Mucosa of rectum (tissue), 2 donors: ENCODE results near the gene LY9.
A peak's percentile ranks its signal among the peaks of the same experiment; 100 is the strongest.

Experiments used
- H3K27ac ChIP-seq, 2 donors: one replicate each; pipeline ENCODE4 v1.7.0; 2013; ENCODE audit warnings: inconsistent platforms in 2 of 2, low read depth in 2 of 2, low read length in 2 of 2
- H3K27me3 ChIP-seq, 2 donors: one replicate each; pipeline ENCODE4 v1.7.0; 2013; ENCODE audit warnings: low read length in 2 of 2; ENCODE audit not compliant: control insufficient read depth in 2 of 2, insufficient read depth in 2 of 2
- H3K36me3 ChIP-seq, 2 donors: one replicate each; pipeline ENCODE4 v1.7.0; 2013; ENCODE audit warnings: low read length in 2 of 2; ENCODE audit not compliant: control insufficient read depth in 2 of 2, insufficient read depth in 2 of 2
- H3K4me1 ChIP-seq, 2 donors: one replicate each; pipeline ENCODE4 v1.7.0; 2013; ENCODE audit warnings: low read length in 2 of 2, mild to moderate bottlenecking in 1 of 2; ENCODE audit not compliant: control insufficient read depth in 2 of 2, insufficient read depth in 2 of 2
- H3K4me3 ChIP-seq, 2 donors: one replicate each; pipeline ENCODE4 v1.7.0; 2013; ENCODE audit warnings: low read length in 2 of 2
- H3K9ac ChIP-seq, 2 donors: one replicate each; pipeline ENCODE4 v1.7.0; 2013; ENCODE audit warnings: low read length in 2 of 2, low read depth in 1 of 2, mild to moderate bottlenecking in 1 of 2
- H3K9me3 ChIP-seq, 2 donors: one replicate each; pipeline ENCODE4 v1.7.0; 2013; ENCODE audit warnings: low read length in 2 of 2; ENCODE audit not compliant: control insufficient read depth in 2 of 2
- donor health status: healthy.
- donor health status: Normal muscosa, but diverticular disease.

The LY9 gene

GRCh38 chr1:160755911-160756848 is 39.8 kb upstream of the LY9 start:
- Histone ChIP-seq H3K36me3 (no peaks in the 10 kb centered on the region), H3K9ac (no peak overlapping the region), H3K4me1 (no peaks in the 10 kb centered on the region), H3K27ac (peak overlapping the region in 1 of 2 donors; percentile 33), H3K4me3 (no peak overlapping the region), H3K27me3 (no peaks in the 10 kb centered on the region), H3K9me3 (no peaks in the 10 kb centered on the region)

GRCh38 chr1:160756849-160757201 is 39.1 kb upstream of the LY9 start:
- Histone ChIP-seq H3K9me3 (no peaks in the 10 kb centered on the region), H3K36me3 (no peaks in the 10 kb centered on the region), H3K4me3 (no peak overlapping the region), H3K27ac (peak overlapping the region in 1 of 2 donors; percentile 13), H3K27me3 (no peaks in the 10 kb centered on the region), H3K9ac (no peak overlapping the region), H3K4me1 (no peaks in the 10 kb centered on the region)

DNA sequence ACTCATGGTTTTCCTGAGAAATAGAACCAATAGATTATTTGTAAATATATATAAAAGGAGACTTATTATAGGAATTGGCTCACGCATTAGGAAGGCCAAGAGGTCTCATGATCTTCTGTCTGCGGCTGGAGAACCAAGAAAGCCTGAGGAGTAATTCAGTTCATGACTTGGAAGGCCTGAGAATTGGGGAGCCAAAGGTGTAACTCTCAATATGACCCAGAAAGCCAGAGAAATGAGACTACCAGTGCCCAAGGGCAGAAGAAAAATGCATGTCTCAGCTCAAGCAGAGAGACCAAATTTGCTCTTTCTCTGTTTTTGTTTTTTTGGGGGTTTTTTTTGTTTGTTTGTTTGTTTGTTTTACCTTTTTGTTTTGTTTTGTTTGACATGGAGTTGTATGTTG is 37.5 kb upstream of the LY9 start:
- H3K27ac ChIP-seq: no peak overlapping the region
- no peaks in the 10 kb centered on the region for H3K4me1 ChIP-seq
- no peaks in the 10 kb centered on the region for H3K27me3 ChIP-seq
- H3K9me3 ChIP-seq: no peaks in the 10 kb centered on the region
- no peak overlapping the region for H3K4me3 ChIP-seq
- H3K36me3 ChIP-seq: no peaks in the 10 kb centered on the region
- H3K9ac ChIP-seq: no peak overlapping the region

DNA sequence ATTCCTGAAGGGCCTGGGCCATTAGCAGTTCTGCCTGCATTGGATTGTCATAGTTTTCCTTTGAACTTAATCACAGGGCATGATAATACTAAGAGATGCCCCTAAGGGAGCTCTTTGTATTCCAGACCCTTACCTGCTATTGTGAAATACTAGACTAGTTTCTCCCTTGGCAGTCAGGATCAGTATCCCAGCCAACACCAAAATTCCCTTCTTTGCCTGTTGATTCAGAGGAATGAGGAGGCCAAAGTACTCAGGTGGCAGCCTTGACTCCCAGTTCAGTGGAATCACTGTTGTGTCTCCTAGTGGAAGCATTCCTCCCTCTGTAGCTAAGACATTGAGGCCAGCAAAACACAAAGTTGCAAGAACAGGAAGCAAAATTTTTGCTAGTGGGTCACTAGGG is 36.2 kb upstream of the LY9 start:
- Histone ChIP-seq H3K36me3 (no peaks in the 10 kb centered on the region), H3K4me3 (no peak overlapping the region), H3K27ac (no peak overlapping the region), H3K4me1 (no peaks in the 10 kb centered on the region), H3K9ac (no peak overlapping the region), H3K27me3 (no peaks in the 10 kb centered on the region), H3K9me3 (no peaks in the 10 kb centered on the region)

GRCh38 chr1:160761046-160761445 is 34.9 kb upstream of the LY9 start:
- no peaks in the 10 kb centered on the region for H3K36me3 ChIP-seq
- H3K27ac ChIP-seq: no peak overlapping the region
- no peaks in the 10 kb centered on the region for H3K27me3 ChIP-seq
- H3K9me3 ChIP-seq: no peaks in the 10 kb centered on the region
- H3K4me3 ChIP-seq: no peak overlapping the region
- H3K4me1 ChIP-seq: no peaks in the 10 kb centered on the region
- H3K9ac ChIP-seq: no peak overlapping the region

DNA sequence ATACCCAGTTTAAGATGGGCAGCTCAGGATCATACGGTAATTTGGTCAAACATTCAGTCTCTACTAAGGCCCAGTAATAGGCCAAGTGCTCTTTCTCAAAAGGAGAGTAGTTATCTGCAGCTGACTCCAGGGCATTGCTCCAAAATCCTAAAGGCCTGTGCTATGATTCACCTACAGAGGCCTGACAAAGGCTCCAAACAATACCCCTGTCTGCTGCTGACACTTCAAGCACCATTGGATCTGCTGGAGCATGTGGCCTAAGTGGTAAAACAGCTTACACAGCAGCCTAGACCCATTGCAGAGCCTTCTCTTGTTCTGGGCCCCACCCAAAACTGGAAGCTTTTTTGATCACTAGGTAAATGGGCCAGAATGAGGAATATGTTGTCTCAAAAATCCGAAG is 34.1 kb upstream of the LY9 start:
- no peaks in the 10 kb centered on the region for H3K4me1 ChIP-seq
- no peak overlapping the region for H3K9ac ChIP-seq
- H3K36me3 ChIP-seq: no peaks in the 10 kb centered on the region
- H3K4me3 ChIP-seq: no peak overlapping the region
- H3K27me3 ChIP-seq: no peaks in the 10 kb centered on the region
- no peaks in the 10 kb centered on the region for H3K9me3 ChIP-seq
- H3K27ac ChIP-seq: no peak overlapping the region

- H3K4me1 ChIP-seq: peaks cover 0 to 6% of the 10 kb centered on the region in 2 donors
- no peaks in the 10 kb centered on the region for H3K36me3 ChIP-seq
- H3K27ac ChIP-seq: no peak overlapping the region
- H3K27me3 ChIP-seq: no peaks in the 10 kb centered on the region
- no peaks in the 10 kb centered on the region for H3K9me3 ChIP-seq
- H3K9ac ChIP-seq: no peak overlapping the region
- no peak overlapping the region for H3K4me3 ChIP-seq
These were observed 32.0 kb upstream of the LY9 start for GRCh38 chr1:160763993-160764392.

GRCh38 chr1:160767395-160768294 is 28.3 kb upstream of the LY9 start:
- peak overlapping the region in 1 of 2 donors; percentile 53 for H3K27ac ChIP-seq
- peak overlapping the region in 1 of 2 donors; percentile 53 for H3K9ac ChIP-seq
- H3K4me1 ChIP-seq: peaks cover 0 to 6% of the 10 kb centered on the region in 2 donors
- H3K27me3 ChIP-seq: no peaks in the 10 kb centered on the region
- H3K9me3 ChIP-seq: no peaks in the 10 kb centered on the region
- no peaks in the 10 kb centered on the region for H3K36me3 ChIP-seq
- H3K4me3 ChIP-seq: peak overlapping the region in 1 of 2 donors; percentile 55

DNA sequence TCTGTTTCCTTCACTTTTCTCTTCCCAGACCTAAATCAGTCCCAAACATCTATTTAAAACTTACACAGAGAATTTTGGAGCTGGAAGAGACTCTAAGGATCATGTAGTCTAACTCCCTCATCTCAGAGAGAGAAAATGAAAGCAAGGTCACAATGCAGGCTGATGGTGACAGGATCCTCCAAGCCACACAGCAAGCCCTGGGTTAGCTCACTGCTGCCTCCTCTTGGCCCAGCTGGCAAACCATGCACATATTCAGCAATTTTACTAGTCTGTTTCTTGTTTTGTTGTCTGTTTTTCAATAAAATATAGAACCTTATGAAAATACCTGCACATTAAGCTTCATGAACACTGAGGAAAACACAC is 27.7 kb upstream of the LY9 start:
- Histone ChIP-seq H3K9me3 (no peaks in the 10 kb centered on the region), H3K27ac (peak overlapping the region in 1 of 2 donors; percentile 53), H3K4me1 (peaks cover 0 to 6% of the 10 kb centered on the region in 2 donors), H3K27me3 (no peaks in the 10 kb centered on the region), H3K4me3 (peak overlapping the region in 1 of 2 donors; percentile 55), H3K36me3 (no peaks in the 10 kb centered on the region), H3K9ac (peak overlapping the region in 1 of 2 donors; percentile 53)

DNA sequence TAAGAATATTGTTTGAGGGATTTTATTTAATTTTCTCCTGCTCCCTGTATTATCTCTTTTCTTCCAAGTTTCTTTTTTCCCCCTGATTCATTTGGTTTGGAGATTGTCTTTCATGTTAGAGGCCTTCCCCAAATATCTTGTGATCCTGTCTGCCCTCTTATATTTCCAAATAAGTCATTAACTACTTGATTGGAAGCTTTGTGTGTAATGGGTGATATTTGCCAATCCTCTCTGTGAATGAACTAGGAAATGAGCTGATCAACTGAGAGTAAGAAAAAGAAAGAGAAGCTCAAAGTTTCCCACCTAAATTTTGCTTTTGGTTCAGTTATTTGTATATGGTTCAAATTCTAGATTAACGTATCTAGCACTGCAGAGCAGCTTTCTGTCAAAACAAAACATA is 23.6 kb upstream of the LY9 start:
- H3K4me1 ChIP-seq: peaks cover 0 to 6% of the 10 kb centered on the region in 2 donors
- H3K4me3 ChIP-seq: no peak overlapping the region
- H3K36me3 ChIP-seq: no peaks in the 10 kb centered on the region
- no peak overlapping the region for H3K9ac ChIP-seq
- no peaks in the 10 kb centered on the region for H3K9me3 ChIP-seq
- no peak overlapping the region for H3K27ac ChIP-seq
- H3K27me3 ChIP-seq: no peaks in the 10 kb centered on the region
